Measurements from ENCODE around the gene ZNF667. TPM values are rescaled to one million over a fixed set of nuclear protein-coding genes. Genes with fewer than 3 reads are reported as not detected.

Gene ZNF667
- total and polyA plus RNA-seq, 11 donors: 1.9 to 7.7 (median 4.7) TPM

- DNase-seq: no peak
- Histone ChIP-seq H3K27me3 (no peaks in the 10 kb centered on the region), H3K36me3 (peaks cover 0 to 52% (median 13%) of the 10 kb centered on the region in 9 donors), H3K4me1 (no peaks in the 10 kb centered on the region), H3K27ac (no peak overlapping the region), H3K9me3 (peaks cover 3 to 87% (median 83%) of the 10 kb centered on the region in 12 donors), H3K4me3 (no peak overlapping the region)
- TF ChIP-seq POLR2A (IDR thresholded peaks at IDR 0.05): no peak
- no peak for ATAC-seq
- intact Hi-C loops (cut with DNase I): no loop called here
- 95 to 98% (median 97%) methylated on average over 8 of the region's 8 CpGs for WGBS, 4 donors
Observed at GRCh38 chr19:56441206-56441792, 35.8 kb downstream of the ZNF667 start.

GRCh38 chr19:56423985-56424353, 53.2 kb downstream of the ZNF667 start:
- 82 to 97% (median 91%) methylated on average over 1 of the region's 1 CpG for WGBS, 4 donors
- intact Hi-C loops (cut with DNase I): no loop called here
- no peak for DNase-seq

GRCh38 chr19:56423276-56423984, 53.7 kb downstream of the ZNF667 start:
- Histone ChIP-seq H3K9me3 (peaks cover 29 to 100% (median 100%) of the 10 kb centered on the region in 12 donors), H3K27ac (no peak overlapping the region), H3K36me3 (peaks cover 2 to 78% (median 39%) of the 10 kb centered on the region in 9 donors), H3K4me1 (no peaks in the 10 kb centered on the region), H3K4me3 (no peak overlapping the region), H3K27me3 (no peaks in the 10 kb centered on the region)
- DNase-seq (no peak), ATAC-seq (no peak)
- WGBS, 4 donors: 92 to 99% (median 95%) methylated on average over 5 of the region's 5 CpGs
- intact Hi-C loops (cut with DNase I): no loop called here
- TF ChIP-seq POLR2A (IDR thresholded peaks at IDR 0.05) (no peak), CTCF (IDR thresholded peaks at IDR 0.05) (no peak)

More at GRCh38 chr19:56423985-56424353, 53.2 kb downstream of the ZNF667 start:
- Histone ChIP-seq H3K9me3 (peaks cover 29 to 100% (median 100%) of the 10 kb centered on the region in 12 donors), H3K27ac (no peak overlapping the region), H3K36me3 (peaks cover 2 to 73% (median 37%) of the 10 kb centered on the region in 9 donors), H3K27me3 (no peaks in the 10 kb centered on the region), H3K4me3 (no peak overlapping the region), H3K4me1 (no peaks in the 10 kb centered on the region)
- ATAC-seq: no peak
- TF ChIP-seq CTCF (IDR thresholded peaks at IDR 0.05) (no peak), POLR2A (IDR thresholded peaks at IDR 0.05) (no peak)

- ATAC-seq (no peak), DNase-seq (no peak)
- peaks cover 0 to 72% (median 42%) of the 10 kb centered on the region in 12 donors for H3K9me3 ChIP-seq
- 95 to 99% (median 96%) methylated on average over 4 of the region's 4 CpGs for WGBS, 4 donors
- intact Hi-C loops (cut with DNase I): loop anchor here in 4 of 10 donors (1.0 to 10.0 kb wide), 4 partner anchors 70 to 160 kb away; partner anchors contain the start of genes ZNF667 (in 2 of the 4), ZFP28 (in 1 of the 4), ZNF470 (in 1 of the 4) and ZNF471 (in 1 of the 4)
- no peak overlapping the region for H3K27ac ChIP-seq
- peak overlapping the region in 8 of 12 donors; percentile 69 to 91 (median 74) for H3K4me3 ChIP-seq
- H3K36me3 ChIP-seq: peaks cover 0 to 36% (median 34%) of the 10 kb centered on the region in 9 donors
- no peaks in the 10 kb centered on the region for H3K27me3 ChIP-seq
- peaks cover 0 to 19% (median 14%) of the 10 kb centered on the region in 12 donors for H3K4me1 ChIP-seq
- TF ChIP-seq POLR2A (IDR thresholded peaks at IDR 0.05): no peak
- TF ChIP-seq CTCF (IDR thresholded peaks at IDR 0.05): no peak
Observed at GRCh38 chr19:56405062-56405461, 72.1 kb downstream of the ZNF667 start.
